K562 (cell line): ENCODE data around the gene HDAC9. TPM values are rescaled to one million over a fixed set of nuclear protein-coding genes. Genes with fewer than 3 reads are reported as not detected.

Source experiments
- ATAC-seq: fragments of 200-7000 bp; cut with Tn5 transposase; 3 replicates; pipeline ENCODE4 v1.9.1; 2020; ENCODE audit warnings: moderate library complexity
- BruUV-seq: library from RNA; stranded (reverse); fragments of 400-500 nt; replicated peaks from 2 replicates; lab custom pipeline; 2021; lab: Mats Ljungman, UMichigan
- CTCF ChIA-PET: fragments of 300-600 bp; formaldehyde crosslinking; extraction: SDS; loops from one replicate; lab custom pipeline; 2021; ENCODE audit warnings: low intra/inter-chr PET ratio; lab: Yijun Ruan, JAX
- POLR2A ChIA-PET: fragments of 300-600, 350-650 bp; sonication (Branson Sonifier 250); formaldehyde crosslinking; extraction: SDS; loops from one replicate; lab custom pipeline; 2021; ENCODE audit warnings: antibody characterized with exemption, inconsistent platforms; lab: Yijun Ruan, JAX
- DNase-seq, 4 experiments: peaks; one replicate each; pipeline versions ENCODE4 v3.0.0 to v3.0.0-alpha.2; 2011 to 2018; ENCODE audit warnings: low spot score in 3 of 4, mixed read lengths in 3 of 4; ENCODE audit errors: extremely low read depth in 1 of 4
- FAIRE-seq: peaks from 2 replicates; lab custom pipeline; 2011; peaks lifted over from hg19 to GRCh38; lab: Jason Lieb, UNC
- H2AFZ ChIP-seq: 2 replicates; pipeline ENCODE4 v1.6.0; 2011; ENCODE audit warnings: low read depth, low read length, control low read depth, inconsistent platforms
- H3K27ac ChIP-seq: fragments of 200-600 bp; 3 replicates; pipeline ENCODE4 v1.8.0; 2011; ENCODE audit warnings: low read depth, mild to moderate bottlenecking, control low read depth, inconsistent platforms, low read length, moderate library complexity, mixed read lengths; ENCODE audit errors: extremely low read depth
- H3K27me3 ChIP-seq, 2 experiments: fragments of 300-600 bp in 1 of 2; 2 replicates in 1 of 2; 3 replicates in 1 of 2; pipeline versions ENCODE4 v1.6.0 to v1.8.0; 2011; ENCODE audit warnings: inconsistent platforms in 2 of 2, low read length in 2 of 2, mild to moderate bottlenecking in 1 of 2, mixed read lengths in 1 of 2, moderate library complexity in 1 of 2; ENCODE audit not compliant: control insufficient read depth in 2 of 2, insufficient read depth in 2 of 2
- H3K36me3 ChIP-seq: fragments of 300-600 bp; 3 replicates; pipeline ENCODE4 v1.8.0; 2011; ENCODE audit warnings: mild to moderate bottlenecking, low read length, inconsistent platforms; ENCODE audit not compliant: control insufficient read depth, insufficient read depth
- H3K4me1 ChIP-seq, 2 experiments: fragments of 200-600 bp in 1 of 2; replicated peaks in 1 of 2; 2 replicates in 1 of 2; 3 replicates in 1 of 2; pipeline versions ENCODE4 v1.5.1 to v1.8.0; 2011; ENCODE audit warnings: inconsistent platforms in 2 of 2, low read length in 2 of 2, mild to moderate bottlenecking in 1 of 2, mixed read lengths in 1 of 2, moderate library complexity in 1 of 2; ENCODE audit not compliant: control insufficient read depth in 2 of 2, insufficient read depth in 2 of 2
- H3K4me2 ChIP-seq: 2 replicates; pipeline ENCODE4 v1.6.1; 2011; ENCODE audit warnings: low read length, control low read depth, inconsistent platforms, mixed read lengths; ENCODE audit not compliant: insufficient read depth
- H3K4me3 ChIP-seq: fragments of 200-600 bp; sonication (generic), shearing (Covaris generic); 2 replicates; pipeline ENCODE4 v1.5.1; 2016; ENCODE audit warnings: control low read depth, inconsistent platforms
- H3K79me2 ChIP-seq: fragments of 200-600 bp; 3 replicates; pipeline ENCODE4 v1.8.0; 2011; ENCODE audit warnings: low read length, inconsistent platforms; ENCODE audit not compliant: control insufficient read depth, insufficient read depth
- H3K9ac ChIP-seq, 2 experiments: 2 replicates each; pipeline versions ENCODE4 v1.6.0 to v1.6.1; 2011; ENCODE audit warnings: low read depth in 2 of 2, low read length in 2 of 2, control low read depth in 1 of 2, inconsistent platforms in 1 of 2, mild to moderate bottlenecking in 1 of 2, mixed read lengths in 1 of 2; ENCODE audit not compliant: insufficient read depth in 1 of 2
- H3K9me1 ChIP-seq: one replicate; pipeline ENCODE4 v1.6.0; 2011; ENCODE audit warnings: inconsistent platforms, mild to moderate bottlenecking, low read length, moderate library complexity; ENCODE audit not compliant: control insufficient read depth, insufficient read depth
- H3K9me3 ChIP-seq: replicated peaks from 2 replicates; pipeline ENCODE4 v1.5.1; 2011; ENCODE audit warnings: low read depth, low read length, inconsistent platforms; ENCODE audit not compliant: control insufficient read depth, insufficient read depth
- H4K20me1 ChIP-seq: replicated peaks from 2 replicates; pipeline ENCODE4 v1.6.1; 2011; ENCODE audit warnings: low read length, inconsistent platforms, mixed read lengths; ENCODE audit not compliant: control insufficient read depth, insufficient read depth
- RFX7 ChIP-seq: fragments of 250-450 bp; sonication (Bioruptor Pico); IDR thresholded peaks from 2 replicates; pipeline ENCODE4 v1.5.1; 2021; ENCODE audit warnings: mild to moderate bottlenecking
- SMARCB1 ChIP-seq: IDR thresholded peaks from 2 replicates; pipeline ENCODE4 v1.6.1; 2011; ENCODE audit warnings: improper control_type of control experiment, low read depth; ENCODE audit not compliant: insufficient read length
- ZKSCAN1 ChIP-seq: fragments of 150-350 bp; IDR thresholded peaks from 2 replicates; pipeline ENCODE4 v1.6.1; 2016; ENCODE audit warnings: low read depth, low read length
- WGBS: fragments of 100-300 bp; shearing (Covaris generic); methylation state at CpG from one replicate; pipeline ENCODE4 v1.1.6; 2016; ENCODE audit warnings: low coverage, mixed read lengths; ENCODE audit not compliant: insufficient coverage; ENCODE audit errors: missing lambda C conversion rate; 5-methylcytosine and 5-hydroxymethylcytosine counted together
- in situ Hi-C: fragments of 300-500 bp; cut with MboI; formaldehyde crosslinking; loops from 4 replicates; pipeline ENCODE4 v1.15.0; 2018; ENCODE audit warnings: inconsistent platforms, mixed read lengths
- intact Hi-C: fragments of 100-400 bp; cut with micrococcal nuclease; formaldehyde crosslinking; loops from 2 replicates; pipeline ENCODE4 v1.14.2; 2022
- polyA plus RNA-seq, 8 experiments: library from polyadenylated mRNA; depleted of rRNA in 4 of 8; stranded (reverse) in 5 of 8; unstranded in 3 of 8; fragments of >200 nt; fragmentation: Nextera tagmentation in 2 of 8; fragmentation: Illumina TruSeq in 1 of 8; extraction: Ambion mirVana in 2 of 8; extraction: Trizol in 1 of 8; gene quantifications; 2 replicates each; pipeline versions ENCODE4 v1.2.1 to v1.2.3, GENCODE V29; 2011 to 2014; ENCODE audit warnings: inconsistent platforms in 1 of 8, missing spikeins in 1 of 8
- total RNA-seq, 7 experiments: library from RNA; depleted of rRNA in 6 of 7; stranded (reverse); fragments of >200 nt in 6 of 7; fragmentation: Illumina TruSeq in 2 of 7; extraction: Trizol in 2 of 7; gene quantifications; 2 replicates each; pipeline versions ENCODE4 v1.2.1 to v1.2.3, GENCODE V29; 2011 to 2021; ENCODE audit warnings: low replicate concordance in 1 of 7
- TF ChIP-seq, protein P1 (sequence below): fragments of 250-450 bp; sonication (Bioruptor Pico); IDR thresholded peaks from 2 replicates; pipeline ENCODE4 v1.9.0; 2021; ENCODE audit warnings: mild to moderate bottlenecking

Gene HDAC9
- total and polyA plus RNA-seq, 9 of the 15 experiments (the other 6 are each of a cell fraction or from before 2014, with no cell fraction given) = 0.08 to 0.91 (median 0.33) TPM

DNA sequence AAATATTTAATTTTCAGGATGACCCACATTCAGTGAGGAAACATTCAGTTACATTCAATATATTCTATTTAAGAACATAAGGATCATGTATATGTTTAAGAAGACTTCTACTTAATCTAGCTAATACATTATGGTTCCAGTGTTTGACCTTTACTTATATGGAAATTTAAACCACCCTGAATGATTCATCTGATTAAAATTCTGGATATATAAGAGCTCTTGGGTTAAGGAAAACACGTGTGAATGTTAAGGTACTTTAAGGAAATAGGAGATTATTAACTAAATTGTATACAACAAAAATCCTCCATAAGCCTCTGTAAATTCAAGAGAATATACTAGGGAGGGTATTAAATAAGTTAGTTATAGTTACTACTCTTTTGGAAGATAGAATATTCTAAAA lies 40.9 kb downstream of the HDAC9 start:
- Histone ChIP-seq H3K79me2 (no peaks in the 10 kb centered on the region), H2AFZ (no peak overlapping the region), H3K27me3 (no peaks in the 10 kb centered on the region), H3K27ac (no peak overlapping the region), H3K9me3 (no peaks in the 10 kb centered on the region; the same call in 1 of the 2 replicates), H3K9me1 (no peaks in the 10 kb centered on the region), H3K36me3 (no peaks in the 10 kb centered on the region), H3K9ac (no peak overlapping the region), H3K4me3 (no peak overlapping the region), H3K4me2 (no peak overlapping the region), H3K4me1 (no peaks in the 10 kb centered on the region), H4K20me1 (no peaks in the 10 kb centered on the region)
- ChIA-PET POLR2A (no interaction called here), CTCF (no interaction called here)
- no TSS peak for BruUV-seq
- DNase-seq = no peak
- FAIRE-seq = no peak
- intact Hi-C loops = no loop called here
- in situ Hi-C loops = no loop called here
- ATAC-seq = no peak
- WGBS = 0% methylated on average over 1 of the region's 1 CpG
- TF ChIP-seq RFX7 (CRISPR knock-in tag) = no peak
- TF ChIP-seq, protein P1, sequence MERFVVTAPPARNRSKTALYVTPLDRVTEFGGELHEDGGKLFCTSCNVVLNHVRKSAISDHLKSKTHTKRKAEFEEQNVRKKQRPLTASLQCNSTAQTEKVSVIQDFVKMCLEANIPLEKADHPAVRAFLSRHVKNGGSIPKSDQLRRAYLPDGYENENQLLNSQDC (CRISPR knock-in tag) = no peak

DNA sequence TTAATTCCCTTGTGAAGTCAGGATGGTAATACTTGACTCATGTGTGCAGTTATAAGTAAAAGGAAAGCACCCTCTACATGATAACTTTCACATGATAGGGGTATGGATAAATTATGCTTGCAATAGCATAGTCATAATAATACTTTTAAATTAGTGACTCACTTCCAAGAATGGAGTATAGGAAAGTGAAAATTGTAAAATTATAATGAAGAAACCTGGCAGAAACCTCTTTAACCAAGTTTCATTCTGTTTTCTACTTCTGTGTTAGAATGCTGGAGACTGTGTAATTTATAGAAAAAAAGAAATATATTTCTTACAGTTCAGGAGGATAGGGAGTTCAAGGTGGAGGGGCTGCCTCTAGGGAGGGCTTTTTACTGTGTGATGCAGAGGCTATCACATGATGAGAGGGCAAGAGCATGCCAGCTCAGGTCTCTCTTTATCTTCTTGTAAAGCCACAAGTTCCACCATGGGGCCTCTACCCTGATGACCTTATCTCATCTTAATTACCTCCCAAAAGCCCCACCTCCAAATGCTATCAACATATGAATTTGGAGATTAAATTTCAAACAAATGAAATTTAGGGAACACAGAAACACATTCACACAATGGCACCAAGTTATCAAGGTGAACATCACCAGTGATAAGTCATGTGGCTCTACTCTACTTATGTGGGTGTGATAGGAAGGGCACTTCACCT lies 43.2 kb downstream of the HDAC9 start:
- no peaks in the 10 kb centered on the region for H3K4me1 ChIP-seq
- CTCF ChIA-PET = no interaction called here
- intact Hi-C loops (no loop called here), in situ Hi-C loops (no loop called here)
- no peaks in the 10 kb centered on the region; the same call in 1 of the 2 replicates for H3K9me3 ChIP-seq
- H3K4me3 ChIP-seq = no peak overlapping the region
- H2AFZ ChIP-seq = no peak overlapping the region
- no peaks in the 10 kb centered on the region for H3K9me1 ChIP-seq
- H3K9ac ChIP-seq = no peak overlapping the region
- ATAC-seq = no peak
- no peak for FAIRE-seq
- no peak for DNase-seq
- H3K79me2 ChIP-seq = no peaks in the 10 kb centered on the region
- no peaks in the 10 kb centered on the region for H3K27me3 ChIP-seq
- H3K36me3 ChIP-seq = no peaks in the 10 kb centered on the region
- H4K20me1 ChIP-seq = no peaks in the 10 kb centered on the region
- TF ChIP-seq SMARCB1 = no peak
- no peak for TF ChIP-seq ZKSCAN1
- TF ChIP-seq, all 486 proteins: peak for 0
- POLR2A ChIA-PET = no interaction called here
- no peak overlapping the region for H3K4me2 ChIP-seq
- no TSS peak for BruUV-seq
- no peak overlapping the region for H3K27ac ChIP-seq
